ENCODE data around the gene PCCA.
A peak's percentile ranks its signal among the peaks of the same experiment; 100 is the strongest.

PCCA gene

GRCh38 chr13:100534147-100534843 is 445.4 kb downstream of the PCCA start:
- peak; percentile 2 for DNase-seq

DNA sequence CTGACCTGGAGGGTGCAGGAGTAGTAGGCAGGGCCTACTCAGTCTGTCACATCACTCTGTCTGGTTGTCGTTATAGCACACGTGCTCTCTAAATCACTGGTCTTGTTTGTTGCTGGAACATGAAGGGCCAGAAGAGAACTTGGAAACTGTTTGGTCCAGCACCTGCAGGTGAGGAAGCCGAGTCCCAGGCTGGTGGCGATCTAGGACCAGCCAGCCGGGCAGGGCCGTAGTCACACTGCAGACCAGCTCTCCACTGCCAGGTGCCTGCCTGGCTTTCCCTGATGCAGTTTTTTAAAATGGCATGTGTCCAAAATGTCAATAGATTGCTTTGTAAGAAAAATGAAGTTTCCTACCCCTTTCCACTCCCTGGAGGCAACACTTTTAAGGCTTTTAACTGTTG is 446.0 kb downstream of the PCCA start:
- DNase-seq = peak; percentile 0

- DNase-seq = peak; percentile 1
Observed at GRCh38 chr13:100535426-100536135, 446.7 kb downstream of the PCCA start.

- no peak for DNase-seq
Observed at GRCh38 chr13:100536643-100537180, 447.8 kb downstream of the PCCA start.

DNA sequence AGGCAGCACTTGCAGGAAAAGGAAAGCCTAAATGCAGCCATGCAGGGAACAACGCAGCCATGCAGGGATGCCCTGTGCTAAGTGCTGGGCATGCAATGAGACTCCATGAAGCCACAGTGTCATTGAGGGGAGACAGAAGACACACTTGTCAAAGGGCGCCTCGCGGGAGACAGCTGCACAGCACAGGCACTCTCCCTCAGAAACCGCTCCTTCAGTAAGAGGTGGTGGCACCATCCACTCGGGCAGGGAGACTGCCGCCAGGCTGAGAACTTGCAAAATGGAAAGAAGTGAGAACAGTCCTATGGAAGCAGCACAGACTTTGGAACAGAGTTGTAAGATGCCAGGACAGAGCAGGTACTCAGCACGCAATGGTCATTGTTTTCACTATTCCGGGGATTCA is 448.6 kb downstream of the PCCA start:
- DNase-seq = no peak

DNA sequence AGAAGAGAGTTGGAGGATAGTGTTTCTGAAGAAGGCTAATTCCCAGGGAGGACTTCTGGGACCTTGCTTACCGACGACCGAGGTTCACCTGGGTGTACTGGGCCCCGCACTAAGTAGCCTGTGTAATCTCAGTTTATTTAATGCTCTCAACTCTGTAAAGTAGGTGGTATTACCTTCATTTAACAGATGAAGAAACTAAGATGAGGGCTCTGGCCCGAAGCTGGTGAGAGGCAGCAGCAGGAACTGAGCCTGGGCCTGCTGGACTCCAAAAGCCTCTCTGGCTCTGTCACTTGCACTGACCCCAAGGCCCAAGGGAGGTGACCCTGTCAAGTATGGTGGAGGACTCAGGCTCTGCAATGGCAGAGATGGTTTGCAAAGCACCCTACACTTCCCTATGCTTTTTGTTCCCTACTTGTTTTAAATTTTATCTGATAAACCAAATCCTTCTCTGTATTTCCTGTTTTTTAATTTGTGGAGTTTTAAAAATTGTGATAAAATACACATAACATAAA is 449.1 kb downstream of the PCCA start:
- DNase-seq = no peak

DNA sequence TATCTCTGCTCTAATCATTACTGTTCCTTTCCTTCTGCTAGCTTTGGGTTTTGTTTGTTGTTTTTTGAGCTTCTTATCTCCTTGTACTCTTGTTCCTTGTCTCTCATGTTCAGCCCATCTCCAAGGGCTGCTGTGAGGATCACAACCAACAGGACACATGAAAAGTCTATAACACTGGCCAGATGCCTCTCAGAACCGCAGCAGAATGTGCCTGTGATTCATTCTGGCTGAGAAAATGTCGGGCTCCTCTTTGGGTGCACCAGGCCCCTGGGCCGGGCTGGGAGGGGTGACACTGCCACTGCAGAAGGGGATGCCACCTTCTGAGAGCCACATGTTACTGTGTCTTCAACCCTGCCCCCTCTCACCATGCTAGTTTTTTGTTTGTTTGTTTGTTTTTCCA is 451.7 kb downstream of the PCCA start:
- no peak for DNase-seq

- DNase-seq = peak; percentile 45
Observed at GRCh38 chr13:100541897-100542825, 453.3 kb downstream of the PCCA start.

DNA sequence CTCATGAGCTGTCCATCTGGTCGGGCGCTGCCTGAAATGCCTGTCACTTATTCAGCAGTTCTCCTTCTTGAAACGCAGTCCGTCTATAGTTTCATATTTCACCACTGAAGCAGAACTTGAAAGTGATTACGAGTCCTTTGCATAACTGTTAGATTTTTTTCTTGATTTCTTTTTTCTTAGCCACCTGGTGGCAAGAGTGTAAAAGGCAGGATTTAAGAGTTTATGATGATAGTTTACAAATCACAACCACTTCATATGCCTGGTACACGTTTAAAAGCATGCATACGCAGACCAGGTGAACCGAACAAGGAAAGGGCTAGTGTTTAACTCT is 453.9 kb downstream of the PCCA start:
- DNase-seq = no peak

GRCh38 chr13:100543872-100544602 is 455.1 kb downstream of the PCCA start:
- DNase-seq = no peak

- no peak for DNase-seq
Observed at GRCh38 chr13:100544866-100545683, 456.2 kb downstream of the PCCA start.

- no peak for DNase-seq
Observed at GRCh38 chr13:100545684-100546061, 456.8 kb downstream of the PCCA start.

- no peak for DNase-seq
Observed at GRCh38 chr13:100546713-100547405, 458.0 kb downstream of the PCCA start.

DNA sequence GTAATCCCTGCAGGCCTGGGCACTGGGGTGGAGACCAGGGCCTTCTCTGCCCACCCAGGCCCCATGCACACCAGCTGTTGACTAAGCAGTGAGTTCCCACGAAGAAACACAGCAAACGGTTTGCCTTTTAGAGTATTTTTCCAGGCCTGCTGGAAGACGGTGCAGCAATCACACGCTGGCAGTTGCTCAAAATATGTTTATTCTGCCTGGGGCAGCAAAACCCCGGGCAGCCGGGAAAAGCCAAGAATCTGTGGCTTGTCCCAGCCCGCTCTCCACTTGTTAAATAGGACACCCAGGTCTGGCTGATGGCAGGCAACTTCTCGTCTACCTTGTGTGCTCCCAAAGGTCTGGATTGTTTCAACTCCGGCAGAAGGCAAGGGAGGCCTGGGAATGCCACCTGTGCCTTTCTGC is 458.9 kb downstream of the PCCA start:
- DNase-seq = peak; percentile 51

- no peak for DNase-seq
Observed at GRCh38 chr13:100549316-100549715, 460.4 kb downstream of the PCCA start.

GRCh38 chr13:100552755-100553154 is 463.9 kb downstream of the PCCA start:
- DNase-seq = no peak

- DNase-seq = no peak
Observed at GRCh38 chr13:100559886-100560285, 471.0 kb downstream of the PCCA start.

GRCh38 chr13:100560498-100561157 is 471.7 kb downstream of the PCCA start:
- no peak for DNase-seq

GRCh38 chr13:100561158-100561499 is 472.2 kb downstream of the PCCA start:
- no peak for DNase-seq

- DNase-seq = no peak
Observed at GRCh38 chr13:100561599-100562204, 472.8 kb downstream of the PCCA start.

All from retina (tissue), 1 donor.